MM.1S (cell line): Measurements from ENCODE around the gene ASNSD1.
"Not testable (repeated sequence)": the region's sequence is repeated elsewhere in the genome, so short reads cannot be mapped to it uniquely, and the experiment has no call there.

ENCODE experiments used
- DNase-seq: peaks from one replicate; pipeline ENCODE4 v3.0.0-alpha.2; 2015
- H2AFZ ChIP-seq: fragments of 300-600 bp; sonication (generic); 2 replicates; pipeline ENCODE4 v1.6.0; 2016; ENCODE audit warnings: antibody characterized with exemption, low read length
- H3F3A ChIP-seq: fragments of 300-600 bp; sonication (generic); 2 replicates; pipeline ENCODE4 v1.6.1; 2016; ENCODE audit warnings: mild to moderate bottlenecking, antibody characterized with exemption, low read length, moderate library complexity, mixed read lengths; ENCODE audit not compliant: insufficient read depth
- H3K27ac ChIP-seq: fragments of 300-600 bp; sonication (generic); 2 replicates; pipeline ENCODE4 v1.5.1; 2016; ENCODE audit warnings: mild to moderate bottlenecking, low read length
- H3K27me3 ChIP-seq: fragments of 300-600 bp; sonication (generic); replicated peaks from 2 replicates; pipeline ENCODE4 v1.6.0; 2016; ENCODE audit warnings: low read length; ENCODE audit not compliant: insufficient read depth
- H3K36me3 ChIP-seq: fragments of 300-600 bp; sonication (generic); replicated peaks from 2 replicates; pipeline ENCODE4 v1.6.1; 2016; ENCODE audit warnings: mild to moderate bottlenecking, low read length, mixed read lengths; ENCODE audit not compliant: insufficient read depth
- H3K4me1 ChIP-seq: fragments of 300-600 bp; sonication (generic); 2 replicates; pipeline ENCODE4 v1.6.1; 2016; ENCODE audit warnings: low read length, mixed read lengths
- H3K4me2 ChIP-seq: fragments of 300-600 bp; sonication (generic); 2 replicates; pipeline ENCODE4 v1.6.0; 2016; ENCODE audit warnings: low read depth, low read length
- H3K4me3 ChIP-seq: fragments of 300-600 bp; sonication (generic); 2 replicates; pipeline ENCODE4 v1.5.1; 2016; ENCODE audit warnings: low read length, mixed read lengths
- H3K79me2 ChIP-seq: fragments of 300-600 bp; sonication (generic); 2 replicates; pipeline ENCODE4 v1.6.1; 2016; ENCODE audit warnings: mixed run types, low read length, mixed read lengths
- H3K9ac ChIP-seq: fragments of 300-600 bp; sonication (generic); 2 replicates; pipeline ENCODE4 v1.6.1; 2016; ENCODE audit warnings: low read length, mixed read lengths
- H3K9me2 ChIP-seq: fragments of 300-600 bp; sonication (generic); replicated peaks from 2 replicates; pipeline ENCODE4 v1.6.1; 2016; ENCODE audit warnings: mild to moderate bottlenecking, low read length, mixed read lengths; ENCODE audit not compliant: insufficient read depth
- H3K9me3 ChIP-seq: fragments of 300-600 bp; sonication (generic); replicated peaks from 2 replicates; pipeline ENCODE4 v1.6.1; 2016; ENCODE audit warnings: mild to moderate bottlenecking, low read length, mixed read lengths; ENCODE audit not compliant: insufficient read depth
- H4K20me1 ChIP-seq: fragments of 300-600 bp; sonication (generic); 2 replicates; pipeline ENCODE4 v1.6.1; 2016; ENCODE audit warnings: mild to moderate bottlenecking, low read length, moderate library complexity, mixed read lengths; ENCODE audit not compliant: insufficient read depth
- EZH2 ChIP-seq: fragments of 300-600 bp; sonication (generic); optimal IDR thresholded peaks from 2 replicates; pipeline ENCODE3; 2017; ENCODE audit warnings: low read depth, mild to moderate bottlenecking, antibody characterized with exemption, low read length, mixed read lengths
- EZH2phosphoT487 ChIP-seq: fragments of 300-600 bp; sonication (generic); IDR thresholded peaks from 2 replicates; pipeline ENCODE4 v1.6.1; 2018; ENCODE audit warnings: antibody characterized with exemption, low read length
- TF ChIP-seq, protein P1 (sequence below): fragments of 300-600 bp; sonication (generic); IDR thresholded peaks from 2 replicates; pipeline ENCODE4 v1.5.1; 2016; ENCODE audit warnings: antibody characterized with exemption, low read length, mixed read lengths

Gene ASNSD1

DNA sequence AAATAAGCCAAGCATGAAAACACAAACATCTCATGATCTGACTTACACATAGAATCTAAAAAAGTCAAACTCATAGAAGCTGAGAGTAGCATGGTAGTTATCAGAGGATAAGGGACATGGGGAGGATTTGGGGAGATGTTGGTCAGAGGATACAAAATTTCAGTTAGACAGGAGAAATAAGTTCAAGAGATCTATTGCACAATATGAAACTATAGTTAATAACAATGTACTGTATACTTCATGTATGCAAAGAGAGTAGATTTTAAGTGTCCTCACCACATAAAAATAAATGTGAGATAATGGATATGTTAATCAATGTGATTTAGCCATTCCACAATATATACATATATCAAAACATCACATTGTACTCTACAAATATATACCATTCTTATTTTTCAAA lies 10.0 kb upstream of the ASNSD1 start:
- Histone ChIP-seq H2AFZ (no peak overlapping the region), H3K4me1 (no peaks in the 10 kb centered on the region), H3K9me2 (no peaks in the 10 kb centered on the region), H3F3A (no peaks in the 10 kb centered on the region), H3K27ac (no peak overlapping the region), H3K4me3 (no peak overlapping the region), H3K79me2 (no peaks in the 10 kb centered on the region), H3K9me3 (no peaks in the 10 kb centered on the region), H3K4me2 (no peak overlapping the region), H3K27me3 (no peaks in the 10 kb centered on the region), H3K9ac (no peak overlapping the region), H4K20me1 (no peaks in the 10 kb centered on the region), H3K36me3 (no peaks in the 10 kb centered on the region)
- DNase-seq = no peak
- no peak for TF ChIP-seq EZH2phosphoT487

DNA sequence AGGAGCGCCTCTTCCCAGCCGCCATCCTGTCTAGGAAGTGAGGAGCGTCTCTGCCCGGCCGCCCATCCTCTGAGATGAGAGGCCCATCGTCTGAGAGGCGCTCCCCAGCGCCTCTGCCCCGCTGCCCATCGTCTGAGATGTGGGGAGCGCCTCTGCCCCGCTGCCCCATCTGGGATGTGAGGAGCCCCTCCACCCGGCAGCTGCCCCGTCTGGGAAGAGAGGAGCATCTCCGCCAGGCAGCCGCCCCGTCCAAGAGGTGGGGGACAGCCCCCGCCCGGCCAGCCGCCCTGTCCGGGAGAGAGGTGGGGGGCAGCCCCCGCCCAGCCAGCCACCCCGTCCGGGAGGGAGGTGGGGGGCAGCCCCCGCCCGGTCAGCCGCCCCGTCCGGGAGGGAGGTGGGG lies 7.8 kb upstream of the ASNSD1 start:
- not testable (repeated sequence) for DNase-seq, H3K9me2 ChIP-seq, H3K9ac ChIP-seq, H3K79me2 ChIP-seq, H3K27me3 ChIP-seq, H3K4me2 ChIP-seq, H3K4me3 ChIP-seq, H3K27ac ChIP-seq, H4K20me1 ChIP-seq, H3K36me3 ChIP-seq, H3K9me3 ChIP-seq, H2AFZ ChIP-seq
- Histone ChIP-seq H3K4me1 (peaks cover 11% of the 10 kb centered on the region), H3F3A (peaks cover 14% of the 10 kb centered on the region)

DNA sequence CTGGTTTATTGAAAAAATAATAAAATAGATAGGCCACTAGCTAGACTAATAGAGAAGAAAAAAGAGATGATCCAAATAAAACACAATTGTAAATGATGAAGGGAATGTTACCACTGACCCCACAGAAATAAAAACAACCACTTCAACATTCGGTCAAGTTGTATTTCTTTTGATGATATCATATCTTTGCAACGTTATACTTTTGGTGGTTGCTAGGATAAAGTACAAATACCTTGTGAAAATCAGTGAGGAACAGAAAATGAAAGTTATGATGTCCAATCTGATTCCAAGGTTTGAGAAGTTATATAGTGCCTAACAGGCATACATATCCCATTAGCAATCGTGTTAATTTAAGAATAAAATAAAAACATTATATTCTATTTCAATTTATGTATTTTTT lies 6.6 kb upstream of the ASNSD1 start:
- Histone ChIP-seq H4K20me1 (no peaks in the 10 kb centered on the region), H3F3A (peaks cover 17% of the 10 kb centered on the region), H2AFZ (no peak overlapping the region), H3K9ac (no peak overlapping the region), H3K27ac (no peak overlapping the region), H3K4me2 (no peak overlapping the region), H3K4me1 (peaks cover 20% of the 10 kb centered on the region), H3K36me3 (no peaks in the 10 kb centered on the region), H3K9me2 (no peaks in the 10 kb centered on the region), H3K27me3 (no peaks in the 10 kb centered on the region), H3K79me2 (no peaks in the 10 kb centered on the region), H3K9me3 (no peaks in the 10 kb centered on the region), H3K4me3 (no peak overlapping the region)
- TF ChIP-seq EZH2 (no peak), EZH2phosphoT487 (no peak)
- TF ChIP-seq, protein P1, sequence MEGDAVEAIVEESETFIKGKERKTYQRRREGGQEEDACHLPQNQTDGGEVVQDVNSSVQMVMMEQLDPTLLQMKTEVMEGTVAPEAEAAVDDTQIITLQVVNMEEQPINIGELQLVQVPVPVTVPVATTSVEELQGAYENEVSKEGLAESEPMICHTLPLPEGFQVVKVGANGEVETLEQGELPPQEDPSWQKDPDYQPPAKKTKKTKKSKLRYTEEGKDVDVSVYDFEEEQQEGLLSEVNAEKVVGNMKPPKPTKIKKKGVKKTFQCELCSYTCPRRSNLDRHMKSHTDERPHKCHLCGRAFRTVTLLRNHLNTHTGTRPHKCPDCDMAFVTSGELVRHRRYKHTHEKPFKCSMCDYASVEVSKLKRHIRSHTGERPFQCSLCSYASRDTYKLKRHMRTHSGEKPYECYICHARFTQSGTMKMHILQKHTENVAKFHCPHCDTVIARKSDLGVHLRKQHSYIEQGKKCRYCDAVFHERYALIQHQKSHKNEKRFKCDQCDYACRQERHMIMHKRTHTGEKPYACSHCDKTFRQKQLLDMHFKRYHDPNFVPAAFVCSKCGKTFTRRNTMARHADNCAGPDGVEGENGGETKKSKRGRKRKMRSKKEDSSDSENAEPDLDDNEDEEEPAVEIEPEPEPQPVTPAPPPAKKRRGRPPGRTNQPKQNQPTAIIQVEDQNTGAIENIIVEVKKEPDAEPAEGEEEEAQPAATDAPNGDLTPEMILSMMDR = no peak
- DNase-seq = no peak

DNA sequence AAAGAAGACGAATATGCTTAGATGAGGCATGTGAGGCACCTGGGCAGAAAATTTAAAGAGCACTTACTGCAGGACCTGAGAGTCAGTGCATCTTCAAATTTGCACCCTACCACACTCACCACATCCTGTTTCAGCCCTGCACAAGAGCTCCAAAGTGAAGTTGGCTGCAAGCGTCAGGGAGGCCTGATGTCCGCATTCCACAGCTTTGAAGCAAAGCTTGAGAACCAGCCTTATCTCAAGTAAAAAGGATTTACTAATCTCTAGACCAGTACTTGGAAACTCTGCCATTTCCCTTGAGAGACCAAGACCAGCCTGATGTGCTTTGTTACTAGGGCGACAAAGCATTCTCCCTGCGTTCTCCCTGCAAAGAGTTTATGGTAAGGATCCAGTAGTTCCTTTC lies 3.4 kb upstream of the ASNSD1 start:
- Histone ChIP-seq H3K9me2 (no peaks in the 10 kb centered on the region), H3F3A (peaks cover 20% of the 10 kb centered on the region), H3K79me2 (peaks cover 16% of the 10 kb centered on the region), H3K9me3 (no peaks in the 10 kb centered on the region), H3K4me2 (peak overlapping the region; percentile 64), H2AFZ (peak overlapping the region; percentile 61), H4K20me1 (no peaks in the 10 kb centered on the region), H3K27ac (peak overlapping the region; percentile 80), H3K9ac (peak overlapping the region; percentile 14; the same call in 1 of the 2 replicates), H3K36me3 (no peaks in the 10 kb centered on the region), H3K4me1 (peaks cover 29% of the 10 kb centered on the region), H3K4me3 (peak overlapping the region; percentile 17; the same call in 1 of the 2 replicates), H3K27me3 (no peaks in the 10 kb centered on the region)
- DNase-seq = peak; percentile 93
- TF ChIP-seq EZH2 (no peak), EZH2phosphoT487 (no peak)
- TF ChIP-seq, protein P1 = no peak
